HepG2 (cell line): ENCODE results near the gene UBAC2. TPM values are rescaled to one million over a fixed set of nuclear protein-coding genes. Genes with fewer than 3 reads are reported as not detected.

ENCODE experiments used
- ATAC-seq: fragments of 200-7000 bp; cut with Tn5 transposase; 3 replicates; pipeline ENCODE4 v1.9.1; 2020; ENCODE audit warnings: mild to moderate bottlenecking, moderate library complexity
- BruUV-seq: library from RNA; stranded (reverse); fragments of 400-500 nt; replicated peaks from 2 replicates; lab custom pipeline; 2021; lab: Mats Ljungman, UMichigan
- CTCF ChIA-PET: fragments of 300-600 bp; formaldehyde crosslinking; extraction: SDS; loops from one replicate; lab custom pipeline; 2021; ENCODE audit warnings: low total read pairs, inconsistent platforms, low intra/inter-chr PET ratio; lab: Yijun Ruan, JAX
- POLR2A ChIA-PET: fragments of 350-600 bp; sonication (Branson Sonifier 250); formaldehyde crosslinking; loops from one replicate; lab custom pipeline; 2020; ENCODE audit warnings: antibody characterized with exemption, inconsistent platforms; lab: Yijun Ruan, JAX
- DNase-seq: peaks from one replicate; pipeline ENCODE4 v3.0.0-alpha.2; 2015; ENCODE audit warnings: low spot score
- FAIRE-seq: peaks from 3 replicates; lab custom pipeline; 2011; peaks lifted over from hg19 to GRCh38; lab: Jason Lieb, UNC
- H2AFZ ChIP-seq: one replicate; pipeline ENCODE4 v1.6.1; 2011; ENCODE audit warnings: low read length, inconsistent platforms
- H3K27ac ChIP-seq: fragments of 300-600 bp; 3 replicates; pipeline ENCODE4 v1.8.0; 2011; ENCODE audit warnings: mixed run types, mild to moderate bottlenecking, mixed read lengths, low read length, inconsistent platforms; ENCODE audit not compliant: insufficient read depth; ENCODE audit errors: extremely low read length
- H3K27me3 ChIP-seq, 2 experiments: fragments of 200-600 bp in 1 of 2; 2 replicates in 1 of 2; 3 replicates in 1 of 2; pipeline versions ENCODE4 v1.6.0 to v1.8.0; 2011; ENCODE audit warnings: low read length in 2 of 2, mild to moderate bottlenecking in 2 of 2, moderate library complexity in 2 of 2, inconsistent platforms in 1 of 2; ENCODE audit not compliant: insufficient read depth in 2 of 2, control insufficient read depth in 1 of 2
- H3K36me3 ChIP-seq, 2 experiments: fragments of 200-600 bp in 1 of 2; replicated peaks in 1 of 2; 2 replicates in 1 of 2; 3 replicates in 1 of 2; pipeline versions ENCODE4 v1.5.1 to v1.8.0; 2011; ENCODE audit warnings: low read length in 2 of 2, inconsistent platforms in 1 of 2; ENCODE audit not compliant: insufficient read depth in 2 of 2, control insufficient read depth in 1 of 2
- H3K4me1 ChIP-seq: 2 replicates; pipeline ENCODE4 v1.5.1; 2012; ENCODE audit warnings: low read length, inconsistent platforms; ENCODE audit not compliant: insufficient read depth
- H3K4me2 ChIP-seq: 2 replicates; pipeline ENCODE4 v1.6.0; 2011; ENCODE audit warnings: low read depth, low read length, inconsistent platforms
- H3K4me3 ChIP-seq, 3 experiments: fragments of 200-600 bp in 1 of 3; sonication (generic), shearing (Covaris generic) in 1 of 3; replicated peaks in 1 of 3; 2 replicates each; pipeline ENCODE4 v1.5.1; 2011 to 2016; ENCODE audit warnings: low read length in 3 of 3, inconsistent platforms in 2 of 3, low read depth in 2 of 3, mild to moderate bottlenecking in 2 of 3, control low read depth in 1 of 3, mixed read lengths in 1 of 3; ENCODE audit not compliant: insufficient read depth in 1 of 3
- H3K79me2 ChIP-seq: one replicate; pipeline ENCODE4 v1.6.1; 2011; ENCODE audit warnings: low read length, inconsistent platforms; ENCODE audit not compliant: insufficient read depth
- H3K9ac ChIP-seq: 2 replicates; pipeline ENCODE4 v1.6.0; 2011; ENCODE audit warnings: mild to moderate bottlenecking, low read depth, low read length, inconsistent platforms; ENCODE audit not compliant: insufficient read depth
- H3K9me3 ChIP-seq: 2 replicates; pipeline ENCODE4 v1.5.1; 2012; ENCODE audit warnings: mild to moderate bottlenecking, low read length
- H4K20me1 ChIP-seq: 2 replicates; pipeline ENCODE4 v1.6.0; 2011; ENCODE audit warnings: inconsistent platforms, mild to moderate bottlenecking, low read length, moderate library complexity; ENCODE audit not compliant: insufficient read depth
- IKZF4 ChIP-seq: sonication (generic); formaldehyde crosslinking; IDR thresholded peaks from 2 replicates; pipeline ENCODE4 v1.5.1; 2020; ENCODE audit warnings: borderline replicate concordance, mild to moderate bottlenecking, low read depth, missing genetic modification reagents; ENCODE audit errors: not compliant biosample characterization
- KAT2B ChIP-seq: fragments of 150-350 bp; IDR thresholded peaks from 2 replicates; pipeline ENCODE4 v1.6.1; 2014; ENCODE audit warnings: low read depth, low read length, borderline replicate concordance
- PAX8 ChIP-seq: sonication (generic); formaldehyde crosslinking; IDR thresholded peaks from 2 replicates; pipeline ENCODE4 v1.8.0; 2022; ENCODE audit warnings: mild to moderate bottlenecking, missing genetic modification reagents, borderline replicate concordance
- PHB2 ChIP-seq: fragments of 450-650 bp; IDR thresholded peaks from 2 replicates; pipeline ENCODE4 v1.6.1; 2018; ENCODE audit not compliant: partially characterized antibody
- RBM22 ChIP-seq: fragments of 200-400 bp; formaldehyde crosslinking; optimal IDR thresholded peaks from 2 replicates; pipeline ENCODE3; 2017; ENCODE audit warnings: mild to moderate bottlenecking, low read length, moderate library complexity
- U2AF2 ChIP-seq: fragments of 200-400 bp; formaldehyde crosslinking; IDR thresholded peaks from 2 replicates; pipeline ENCODE4 v1.6.1; 2017; ENCODE audit warnings: low read depth, mild to moderate bottlenecking, low read length
- YEATS2 ChIP-seq: sonication (generic); formaldehyde crosslinking; IDR thresholded peaks from 2 replicates; pipeline ENCODE4 v1.4.0; 2020; ENCODE audit warnings: missing genetic modification reagents, borderline replicate concordance
- ZFP36L1 ChIP-seq: sonication (generic); formaldehyde crosslinking; IDR thresholded peaks from 2 replicates; pipeline ENCODE4 v1.8.0; 2022; ENCODE audit warnings: mild to moderate bottlenecking, missing genetic modification reagents, moderate library complexity
- ZFP36L2 ChIP-seq: sonication (generic); formaldehyde crosslinking; IDR thresholded peaks from 2 replicates; pipeline ENCODE4 v1.4.0; 2020; ENCODE audit warnings: missing genetic modification reagents
- ZFY ChIP-seq: sonication (generic); formaldehyde crosslinking; IDR thresholded peaks from 2 replicates; pipeline ENCODE4 v1.4.0; 2020; ENCODE audit warnings: missing genetic modification reagents
- ZMYM4 ChIP-seq: sonication (generic); formaldehyde crosslinking; IDR thresholded peaks from 2 replicates; pipeline ENCODE4 v1.8.1; 2023; ENCODE audit warnings: mild to moderate bottlenecking, missing genetic modification reagents
- ZNF138 ChIP-seq: sonication (generic); formaldehyde crosslinking; IDR thresholded peaks from 2 replicates; pipeline ENCODE4 v1.5.0; 2020; ENCODE audit warnings: mild to moderate bottlenecking, low read depth, missing genetic modification reagents
- ZNF180 ChIP-seq: sonication (generic); formaldehyde crosslinking; IDR thresholded peaks from 2 replicates; pipeline ENCODE4 v1.4.0; 2020; ENCODE audit warnings: low read depth, missing genetic modification reagents, borderline replicate concordance
- ZSCAN29 ChIP-seq: sonication (generic); formaldehyde crosslinking; conservative IDR thresholded peaks from 2 replicates; pipeline ENCODE4 v1.4.0; 2020; ENCODE audit warnings: mild to moderate bottlenecking, missing genetic modification reagents
- WGBS: methylation state at CpG from one replicate; pipeline ENCODE4 v1.1.6; 2017; ENCODE audit warnings: low lambda C conversion rate; 5-methylcytosine and 5-hydroxymethylcytosine counted together
- in situ Hi-C: cut with HindIII; loops from 2 replicates; pipeline ENCODE4 v1.10.0; 2017; ENCODE audit warnings: low pct_unique_long_range_greater_than_20kb; ENCODE audit not compliant: extremely low pct_ligation_motif_present
- intact Hi-C: fragments of 100-400 bp; cut with micrococcal nuclease; formaldehyde crosslinking; loops from one replicate; pipeline ENCODE4 v1.10.0; 2022; ENCODE audit not compliant: unreplicated experiment
- polyA plus RNA-seq, 8 experiments: library from polyadenylated mRNA; depleted of rRNA in 3 of 8; stranded (reverse) in 7 of 8; unstranded in 1 of 8; fragments of >200 nt; fragmentation: Illumina TruSeq in 4 of 8; extraction: Trizol in 4 of 8; gene quantifications; 2 replicates each; pipeline versions ENCODE4 v1.2.1 to v1.2.3, GENCODE V29; 2011 to 2016; ENCODE audit warnings: low read depth in 4 of 8, missing spikeins in 1 of 8, mixed read lengths in 1 of 8; ENCODE audit not compliant: insufficient read depth in 1 of 8
- total RNA-seq, 5 experiments: library from RNA; depleted of rRNA; stranded (reverse); fragments of >200 nt; fragmentation: Illumina TruSeq; extraction: Trizol; gene quantifications; 2 replicates each; pipeline ENCODE4 v1.2.3, GENCODE V29; 2016; ENCODE audit warnings: low read depth in 1 of 5
- TF ChIP-seq, protein P1 (sequence below), 2 experiments: sonication (generic) in 1 of 2; formaldehyde crosslinking in 1 of 2; IDR thresholded peaks; 2 replicates each; pipeline versions ENCODE4 v1.5.1 to v1.6.1; 2011 to 2020; ENCODE audit warnings: borderline replicate concordance in 1 of 2, low read depth in 1 of 2, low read length in 1 of 2, mild to moderate bottlenecking in 1 of 2, missing genetic modification reagents in 1 of 2, moderate library complexity in 1 of 2

UBAC2 gene
- total and polyA plus RNA-seq, 2 of the 13 experiments (the other 11 are each of a cell fraction or from before 2014, with no cell fraction given): 61.3 to 80.8 TPM

DNA sequence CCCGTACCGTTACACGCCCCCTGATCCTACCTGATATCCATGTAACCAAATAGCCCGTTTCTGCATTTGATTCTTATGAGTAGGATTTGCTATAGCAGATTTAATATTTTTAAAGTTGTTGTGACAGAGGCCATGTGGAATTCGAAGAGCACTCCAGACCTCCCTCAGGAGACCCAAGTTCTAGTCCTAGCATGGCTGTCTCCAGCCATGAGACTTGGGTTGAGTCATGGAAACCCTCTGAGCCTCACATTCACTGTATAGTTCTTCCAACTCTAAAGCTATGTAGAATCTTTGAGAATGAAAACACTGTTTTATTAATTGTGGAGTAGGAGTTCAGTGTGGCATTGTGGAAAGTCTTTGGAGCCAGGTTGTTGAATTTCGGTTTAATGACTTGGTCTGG is 114.5 kb downstream of the UBAC2 start:
- ChIA-PET POLR2A (no interaction called here), CTCF (no interaction called here)
- Histone ChIP-seq H3K27ac (no peak overlapping the region), H3K79me2 (no peaks in the 10 kb centered on the region), H2AFZ (no peak overlapping the region), H3K4me1 (no peaks in the 10 kb centered on the region), H4K20me1 (no peaks in the 10 kb centered on the region), H3K9ac (no peak overlapping the region), H3K9me3 (no peaks in the 10 kb centered on the region), H3K4me2 (no peak overlapping the region), H3K4me3 (no peak overlapping the region), H3K36me3 (peaks cover 0 to 21% of the 10 kb centered on the region in 2 experiments; a peak in 4 of 5 replicates), H3K27me3 (no peaks in the 10 kb centered on the region)
- TF ChIP-seq RBM22 (no peak), ZNF138 (CRISPR knock-in tag) (no peak), ZNF180 (CRISPR knock-in tag) (no peak), ZFP36L1 (CRISPR knock-in tag) (no peak), IKZF4 (no peak), U2AF2 (no peak), ZMYM4 (CRISPR knock-in tag) (no peak), ZFP36L2 (CRISPR knock-in tag) (no peak), PHB2 (no peak), ZFY (no peak), YEATS2 (CRISPR knock-in tag) (no peak), PAX8 (no peak), ZSCAN29 (CRISPR knock-in tag) (no peak), KAT2B (no peak)
- TF ChIP-seq, protein P1, sequence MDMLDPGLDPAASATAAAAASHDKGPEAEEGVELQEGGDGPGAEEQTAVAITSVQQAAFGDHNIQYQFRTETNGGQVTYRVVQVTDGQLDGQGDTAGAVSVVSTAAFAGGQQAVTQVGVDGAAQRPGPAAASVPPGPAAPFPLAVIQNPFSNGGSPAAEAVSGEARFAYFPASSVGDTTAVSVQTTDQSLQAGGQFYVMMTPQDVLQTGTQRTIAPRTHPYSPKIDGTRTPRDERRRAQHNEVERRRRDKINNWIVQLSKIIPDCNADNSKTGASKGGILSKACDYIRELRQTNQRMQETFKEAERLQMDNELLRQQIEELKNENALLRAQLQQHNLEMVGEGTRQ (IDR thresholded peaks at IDR 0.05; ENCODE audit: low read depth, low read length): no peak
- TF ChIP-seq, protein P1 (CRISPR knock-in tag; IDR thresholded peaks at IDR 0.05; ENCODE audit: borderline replicate concordance): no peak
- in situ Hi-C loops: no loop called here
- 98% methylated on average over 6 of the region's 6 CpGs for whole genome bisulfite sequencing
- no peak for DNase-seq
- ATAC-seq: no peak
- no peak for FAIRE-seq
- BruUV-seq: no TSS peak
- intact Hi-C loops: no loop called here
